ENCODE data around the gene NTRK2. TPM values are rescaled to one million over a fixed set of nuclear protein-coding genes. Genes with fewer than 3 reads are reported as not detected.

The NTRK2 gene
- total and polyA plus RNA-seq, 8 donors, result 6.0 to 31.4 (median 14.5) TPM

- DNase-seq (no peak), FAIRE-seq (no peak), ATAC-seq (no peak)
- Histone ChIP-seq H3K27me3 (peaks cover 0 to 4% (median 0%) of the 10 kb centered on the region in 4 donors), H3K9me3 (no peaks in the 10 kb centered on the region), H3K4me1 (no peaks in the 10 kb centered on the region), H3K27ac (no peak overlapping the region), H3K36me3 (no peaks in the 10 kb centered on the region), H3K4me3 (no peak overlapping the region)
- WGBS, 2 donors, result 52 to 59% methylated on average over 3 of the region's 3 CpGs
- intact Hi-C loops (cut with DNase I), result no loop called here
- TF ChIP-seq, protein P1, sequence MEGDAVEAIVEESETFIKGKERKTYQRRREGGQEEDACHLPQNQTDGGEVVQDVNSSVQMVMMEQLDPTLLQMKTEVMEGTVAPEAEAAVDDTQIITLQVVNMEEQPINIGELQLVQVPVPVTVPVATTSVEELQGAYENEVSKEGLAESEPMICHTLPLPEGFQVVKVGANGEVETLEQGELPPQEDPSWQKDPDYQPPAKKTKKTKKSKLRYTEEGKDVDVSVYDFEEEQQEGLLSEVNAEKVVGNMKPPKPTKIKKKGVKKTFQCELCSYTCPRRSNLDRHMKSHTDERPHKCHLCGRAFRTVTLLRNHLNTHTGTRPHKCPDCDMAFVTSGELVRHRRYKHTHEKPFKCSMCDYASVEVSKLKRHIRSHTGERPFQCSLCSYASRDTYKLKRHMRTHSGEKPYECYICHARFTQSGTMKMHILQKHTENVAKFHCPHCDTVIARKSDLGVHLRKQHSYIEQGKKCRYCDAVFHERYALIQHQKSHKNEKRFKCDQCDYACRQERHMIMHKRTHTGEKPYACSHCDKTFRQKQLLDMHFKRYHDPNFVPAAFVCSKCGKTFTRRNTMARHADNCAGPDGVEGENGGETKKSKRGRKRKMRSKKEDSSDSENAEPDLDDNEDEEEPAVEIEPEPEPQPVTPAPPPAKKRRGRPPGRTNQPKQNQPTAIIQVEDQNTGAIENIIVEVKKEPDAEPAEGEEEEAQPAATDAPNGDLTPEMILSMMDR (IDR thresholded peaks at IDR 0.05), result no peak
These were observed 335.4 kb downstream of the NTRK2 start for GRCh38 chr9:85004818-85005413.

DNA sequence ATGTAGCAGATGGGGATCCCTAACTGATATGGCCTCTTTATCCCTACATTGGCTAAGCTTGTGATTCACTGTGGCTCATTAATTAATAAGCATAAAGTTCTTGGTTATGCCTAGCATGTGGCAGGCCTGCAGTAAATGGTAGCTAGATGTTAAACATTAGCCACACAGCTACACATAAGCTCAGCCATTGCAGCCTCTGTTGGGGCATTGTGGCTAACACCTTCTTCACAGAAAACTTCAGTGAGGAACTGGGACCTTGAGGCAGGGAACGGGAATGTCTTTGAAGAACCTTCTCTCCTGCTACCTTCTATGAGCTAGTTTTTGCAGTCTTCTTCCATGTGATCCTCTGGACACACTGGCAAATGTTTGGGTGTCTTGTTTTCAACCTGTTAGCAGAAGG lies 338.2 kb downstream of the NTRK2 start:
- no peak for FAIRE-seq
- Histone ChIP-seq H3K4me3 (no peak overlapping the region), H3K9me3 (no peaks in the 10 kb centered on the region), H3K27me3 (no peaks in the 10 kb centered on the region), H3K36me3 (no peaks in the 10 kb centered on the region), H3K4me1 (no peaks in the 10 kb centered on the region), H3K27ac (no peak overlapping the region)
- TF ChIP-seq, protein P1 (IDR thresholded peaks at IDR 0.05), result no peak
- WGBS, 2 donors, result 85 to 91% methylated on average over 1 of the region's 1 CpG
- ATAC-seq, result no peak
- no peak for DNase-seq
- intact Hi-C loops (cut with DNase I), result no loop called here

DNA sequence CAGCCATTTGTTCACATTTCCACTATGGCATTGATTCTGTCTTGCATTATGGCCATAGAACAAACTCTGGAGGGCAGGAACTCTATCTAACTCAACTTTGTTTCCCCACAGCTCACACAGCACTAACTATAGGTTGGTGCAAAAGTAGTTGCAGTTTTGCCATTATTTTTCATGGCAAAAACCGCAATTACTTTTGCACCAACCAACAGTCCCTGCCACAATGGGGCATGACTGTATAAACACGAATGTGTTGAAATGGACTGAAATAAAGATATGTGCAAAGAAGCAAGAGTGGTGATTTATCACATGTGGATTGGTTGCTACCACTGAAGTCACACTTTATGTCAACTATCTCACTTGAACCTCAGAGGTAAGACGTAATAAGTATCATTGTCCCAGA lies 338.7 kb downstream of the NTRK2 start:
- H3K9me3 ChIP-seq, result no peaks in the 10 kb centered on the region
- ATAC-seq (no peak), FAIRE-seq (no peak), DNase-seq (no peak)
- WGBS, 2 donors, result 74 to 86% methylated on average over 3 of the region's 3 CpGs
- H3K4me3 ChIP-seq, result no peak overlapping the region
- intact Hi-C loops (cut with DNase I), result no loop called here
- TF ChIP-seq, protein P1 (IDR thresholded peaks at IDR 0.05), result no peak
- no peaks in the 10 kb centered on the region for H3K27me3 ChIP-seq
- H3K36me3 ChIP-seq, result no peaks in the 10 kb centered on the region
- no peak overlapping the region for H3K27ac ChIP-seq
- no peaks in the 10 kb centered on the region for H3K4me1 ChIP-seq

- intact Hi-C loops (cut with DNase I), result no loop called here
- Histone ChIP-seq H3K4me1 (no peaks in the 10 kb centered on the region), H3K36me3 (no peaks in the 10 kb centered on the region), H3K9me3 (no peaks in the 10 kb centered on the region), H3K27ac (no peak overlapping the region), H3K27me3 (no peaks in the 10 kb centered on the region), H3K4me3 (no peak overlapping the region)
- FAIRE-seq (no peak), DNase-seq (no peak), ATAC-seq (no peak)
- WGBS, 2 donors, result 89 to 97% methylated on average over 1 of the region's 1 CpG
- TF ChIP-seq, protein P1 (IDR thresholded peaks at IDR 0.05), result no peak
These were observed 339.7 kb downstream of the NTRK2 start for GRCh38 chr9:85009251-85009650.

- no peaks in the 10 kb centered on the region for H3K36me3 ChIP-seq
- ATAC-seq, result no peak
- intact Hi-C loops (cut with DNase I), result no loop called here
- WGBS, 2 donors, result 89% methylated on average over 1 of the region's 1 CpG
- no peaks in the 10 kb centered on the region for H3K9me3 ChIP-seq
- no peaks in the 10 kb centered on the region for H3K27me3 ChIP-seq
- no peak overlapping the region for H3K27ac ChIP-seq
- TF ChIP-seq, protein P1 (IDR thresholded peaks at IDR 0.05), result no peak
- H3K4me1 ChIP-seq, result no peaks in the 10 kb centered on the region
- FAIRE-seq, result no peak
- DNase-seq, result no peak
- no peak overlapping the region for H3K4me3 ChIP-seq
These were observed 344.2 kb downstream of the NTRK2 start for GRCh38 chr9:85013703-85014102.

Measured in pancreas (tissue), 10 donors.